Mesendoderm (in vitro differentiated cells): ENCODE measurements around the gene HIBADH.

ENCODE experiments used
- DNase-seq: peaks from one replicate; pipeline ENCODE4 v3.0.0; 2013
- H2AK5ac ChIP-seq: 2 replicates; pipeline ENCODE4 v1.6.1; 2013; ENCODE audit warnings: low read length, inconsistent platforms
- H2BK120ac ChIP-seq: 2 replicates; pipeline ENCODE4 v1.6.1; 2013; ENCODE audit warnings: low read depth, mild to moderate bottlenecking, low read length, moderate library complexity, mixed read lengths
- H2BK15ac ChIP-seq: replicated peaks from 2 replicates; pipeline ENCODE4 v1.6.1; 2013; ENCODE audit warnings: low read depth, mild to moderate bottlenecking, moderate library complexity
- H2BK5ac ChIP-seq: 2 replicates; pipeline ENCODE4 v1.6.1; 2013; ENCODE audit warnings: low read length, inconsistent platforms
- H3K18ac ChIP-seq: 2 replicates; pipeline ENCODE4 v1.6.1; 2013; ENCODE audit warnings: mild to moderate bottlenecking, low read length, mixed read lengths
- H3K23ac ChIP-seq: one replicate; pipeline ENCODE4 v1.6.1; 2013; ENCODE audit warnings: low read length
- H3K27ac ChIP-seq: 2 replicates; pipeline ENCODE4 v1.5.1; 2013; ENCODE audit warnings: low read depth, mild to moderate bottlenecking, inconsistent platforms, low read length, moderate library complexity
- H3K27me3 ChIP-seq: 2 replicates; pipeline ENCODE4 v1.6.1; 2013; ENCODE audit warnings: low read length, control low read depth, mild to moderate bottlenecking, inconsistent platforms; ENCODE audit not compliant: insufficient read depth, poor library complexity
- H3K36me3 ChIP-seq: 2 replicates; pipeline ENCODE4 v1.6.1; 2013; ENCODE audit warnings: low read length, inconsistent platforms; ENCODE audit not compliant: control insufficient read depth, insufficient read depth
- H3K4ac ChIP-seq: one replicate; pipeline ENCODE4 v1.6.1; 2013; ENCODE audit warnings: low read depth, mild to moderate bottlenecking, low read length, moderate library complexity
- H3K4me1 ChIP-seq: 2 replicates; pipeline ENCODE4 v1.6.1; 2013; ENCODE audit warnings: low read depth, low read length, inconsistent platforms; ENCODE audit not compliant: control insufficient read depth
- H3K4me2 ChIP-seq: 2 replicates; pipeline ENCODE4 v1.6.1; 2013; ENCODE audit warnings: low read length
- H3K4me3 ChIP-seq: 2 replicates; pipeline ENCODE4 v1.5.1; 2013; ENCODE audit warnings: mild to moderate bottlenecking, low read length
- H3K56ac ChIP-seq: one replicate; pipeline ENCODE4 v1.6.1; 2013; ENCODE audit warnings: low read length
- H3K79me1 ChIP-seq: 2 replicates; pipeline ENCODE4 v1.6.1; 2013; ENCODE audit warnings: low read length, inconsistent platforms
- H3K79me2 ChIP-seq: 2 replicates; pipeline ENCODE4 v1.6.1; 2013; ENCODE audit warnings: mild to moderate bottlenecking, low read length; ENCODE audit not compliant: control insufficient read depth, insufficient read depth
- H3K9ac ChIP-seq: 2 replicates; pipeline ENCODE4 v1.6.1; 2013; ENCODE audit warnings: low read length, inconsistent platforms
- H4K5ac ChIP-seq: one replicate; pipeline ENCODE4 v1.6.1; 2013; ENCODE audit warnings: low read length
- H4K8ac ChIP-seq: one replicate; pipeline ENCODE4 v1.6.1; 2013; ENCODE audit warnings: low read depth, mild to moderate bottlenecking, control low read depth, low read length, moderate library complexity
- WGBS: extraction: QIAGEN DNeasy Blood & Tissue Kit; methylation state at CpG from one replicate; pipeline ENCODE4 v1.1.7; 2013; ENCODE audit warnings: low lambda C conversion rate, missing lambda C conversion rate; ENCODE audit not compliant: insufficient coverage; ENCODE audit errors: extremely low coverage; 5-methylcytosine and 5-hydroxymethylcytosine counted together

The HIBADH gene

GRCh38 chr7:27478556-27478955 lies 184.1 kb downstream of the HIBADH start:
- Histone ChIP-seq H3K9ac (no peak overlapping the region), H3K4me3 (no peak overlapping the region), H4K8ac (no peak overlapping the region), H3K18ac (no peak overlapping the region), H3K4me2 (no peak overlapping the region), H2AK5ac (no peak overlapping the region), H3K4me1 (no peaks in the 10 kb centered on the region), H3K79me2 (no peaks in the 10 kb centered on the region), H3K79me1 (no peaks in the 10 kb centered on the region), H2BK5ac (no peak overlapping the region), H4K5ac (no peak overlapping the region), H3K4ac (no peak overlapping the region), H3K36me3 (no peaks in the 10 kb centered on the region), H2BK120ac (no peak overlapping the region), H2BK15ac (no peak overlapping the region), H3K27ac (no peak overlapping the region), H3K23ac (no peak overlapping the region), H3K27me3 (no peaks in the 10 kb centered on the region), H3K56ac (no peak overlapping the region)
- no peak for DNase-seq

GRCh38 chr7:27478084-27478483 lies 184.6 kb downstream of the HIBADH start:
- Histone ChIP-seq H3K4me2 (no peak overlapping the region), H3K36me3 (no peaks in the 10 kb centered on the region), H3K56ac (no peak overlapping the region), H4K5ac (no peak overlapping the region), H3K4me3 (no peak overlapping the region), H3K79me2 (no peaks in the 10 kb centered on the region), H3K4me1 (no peaks in the 10 kb centered on the region), H3K23ac (no peak overlapping the region), H3K27ac (no peak overlapping the region), H2BK5ac (no peak overlapping the region), H3K79me1 (no peaks in the 10 kb centered on the region), H2AK5ac (no peak overlapping the region), H3K18ac (no peak overlapping the region), H4K8ac (no peak overlapping the region), H2BK15ac (no peak overlapping the region), H3K4ac (no peak overlapping the region), H2BK120ac (no peak overlapping the region), H3K27me3 (no peaks in the 10 kb centered on the region), H3K9ac (no peak overlapping the region)
- no peak for DNase-seq
- WGBS = no CpG with 5 or more reads among the region's 1 CpG

GRCh38 chr7:27476493-27476892 lies 186.2 kb downstream of the HIBADH start:
- no CpG with 5 or more reads among the region's 2 CpGs for WGBS
- Histone ChIP-seq H2AK5ac (no peak overlapping the region), H2BK15ac (no peak overlapping the region), H4K5ac (no peak overlapping the region), H3K4me1 (no peaks in the 10 kb centered on the region), H3K4me2 (no peak overlapping the region), H3K27me3 (no peaks in the 10 kb centered on the region), H3K23ac (no peak overlapping the region), H3K9ac (no peak overlapping the region), H2BK120ac (no peak overlapping the region), H3K79me1 (no peaks in the 10 kb centered on the region), H3K4me3 (no peak overlapping the region), H2BK5ac (no peak overlapping the region), H3K79me2 (no peaks in the 10 kb centered on the region), H3K27ac (no peak overlapping the region), H3K18ac (no peak overlapping the region), H3K56ac (no peak overlapping the region), H3K36me3 (no peaks in the 10 kb centered on the region), H4K8ac (no peak overlapping the region), H3K4ac (no peak overlapping the region)
- no peak for DNase-seq
